Natural killer cell (primary cell): Measurements from ENCODE around the gene DACH1. TPM values are rescaled to one million over a fixed set of nuclear protein-coding genes. Genes with fewer than 3 reads are reported as not detected.

Source experiments
- ATAC-seq, 3 donors: fragments of 150-1000 bp in 2 of 3; fragments of 200-7000 bp in 1 of 3; cut with Tn5 transposase; 1 replicate in 1 of 3; 2 replicates in 2 of 3; pipeline ENCODE4 v1.10.0; 2021; ENCODE audit warnings: mild to moderate bottlenecking in 2 of 3, moderate library complexity in 2 of 3
- DNase-seq, 2 donors: peaks; one replicate each; pipeline versions ENCODE4 v3.0.0 to v3.0.0-alpha.2; 2013 to 2021; ENCODE audit warnings: mixed read lengths in 1 of 2
- H3K27ac ChIP-seq: one replicate; pipeline ENCODE4 v1.5.1; 2013; ENCODE audit warnings: mild to moderate bottlenecking, low read length
- H3K27me3 ChIP-seq: one replicate; pipeline ENCODE4 v1.6.1; 2013; ENCODE audit warnings: low read length; ENCODE audit not compliant: control insufficient read depth, insufficient read depth
- H3K36me3 ChIP-seq: one replicate; pipeline ENCODE4 v1.6.1; 2013; ENCODE audit warnings: low read length; ENCODE audit not compliant: control insufficient read depth, insufficient read depth
- H3K4me1 ChIP-seq: one replicate; pipeline ENCODE4 v1.6.1; 2013; ENCODE audit warnings: low read length; ENCODE audit not compliant: control insufficient read depth, insufficient read depth
- H3K4me3 ChIP-seq: one replicate; pipeline ENCODE4 v1.5.1; 2013; ENCODE audit warnings: low read length
- H3K9me3 ChIP-seq: one replicate; pipeline ENCODE4 v1.6.1; 2013; ENCODE audit warnings: low read length; ENCODE audit not compliant: control insufficient read depth, insufficient read depth
- H3K27ac Mint-ChIP-seq, 2 donors: one replicate each; pipeline ENCODE4 v1.8.0; 2022; ENCODE audit warnings: mild to moderate bottlenecking in 2 of 2, mixed read lengths in 2 of 2, moderate library complexity in 1 of 2
- H3K27me3 Mint-ChIP-seq, 2 donors: one replicate each; pipeline ENCODE4 v1.8.0; 2022; ENCODE audit warnings: low read depth in 2 of 2, mixed read lengths in 2 of 2
- H3K36me3 Mint-ChIP-seq: one replicate; pipeline ENCODE4 v1.8.0; 2022; ENCODE audit warnings: mixed read lengths
- H3K4me1 Mint-ChIP-seq, 2 donors: one replicate each; pipeline ENCODE4 v1.8.0; 2022; ENCODE audit warnings: mixed read lengths in 2 of 2
- H3K4me3 Mint-ChIP-seq: one replicate; pipeline ENCODE4 v1.8.0; 2022; ENCODE audit warnings: mild to moderate bottlenecking, moderate library complexity, mixed read lengths
- H3K9me3 Mint-ChIP-seq, 2 donors: one replicate each; pipeline ENCODE4 v1.8.0; 2022; ENCODE audit warnings: mixed read lengths in 2 of 2
- CTCF ChIP-seq: fragments of 200-600 bp; IDR thresholded peaks from one replicate; pipeline ENCODE4 v1.8.0; 2022; ENCODE audit warnings: antibody characterized with exemption
- WGBS: methylation state at CpG from one replicate; pipeline ENCODE4 v1.1.7; 2013; ENCODE audit warnings: missing lambda C conversion rate; ENCODE audit not compliant: insufficient coverage; 5-methylcytosine and 5-hydroxymethylcytosine counted together
- intact Hi-C: fragments of 100-400 bp; cut with micrococcal nuclease; formaldehyde crosslinking; loops from one replicate; pipeline ENCODE4 v1.14.2; 2022
- total RNA-seq, 4 donors: library from RNA; stranded (reverse); fragments of 120-200 nt in 1 of 4; gene quantifications; one replicate each; pipeline versions ENCODE4 v1.2.3 to v1.2.4, GENCODE V29; 2013 to 2022

Gene DACH1
- total RNA-seq, 3 donors from 2014 or later (not counting 1 experiment from before 2014, with no cell fraction given), result 0.29 to 2.3 (median 0.49) TPM

- no peaks in the 10 kb centered on the region for H3K27me3 ChIP-seq
- no peak overlapping the region for H3K27ac ChIP-seq
- Mint-ChIP-seq H3K9me3 (peaks cover 0 to 3% of the 10 kb centered on the region in 2 donors), H3K36me3 (no peaks in the 10 kb centered on the region), H3K4me1 (no peaks in the 10 kb centered on the region), H3K27me3 (no peaks in the 10 kb centered on the region), H3K27ac (no peak overlapping the region), H3K4me3 (no peak overlapping the region)
- no peaks in the 10 kb centered on the region for H3K4me1 ChIP-seq
- intact Hi-C loops, result no loop called here
- ATAC-seq (no peak), DNase-seq (no peak)
- TF ChIP-seq CTCF, result no peak
- no peak overlapping the region for H3K4me3 ChIP-seq
- no peaks in the 10 kb centered on the region for H3K9me3 ChIP-seq
- H3K36me3 ChIP-seq, result no peaks in the 10 kb centered on the region
- no CpG with 5 or more reads among the region's 2 CpGs for WGBS
These were observed 409.4 kb downstream of the DACH1 start for GRCh38 chr13:71457645-71458044.

- H3K27ac Mint-ChIP-seq, result no peak overlapping the region
- DNase-seq (no peak), ATAC-seq (no peak)
- H3K4me1 Mint-ChIP-seq, result no peaks in the 10 kb centered on the region
- intact Hi-C loops, result no loop called here
- Histone ChIP-seq H3K4me3 (no peak overlapping the region), H3K9me3 (no peaks in the 10 kb centered on the region), H3K4me1 (no peaks in the 10 kb centered on the region), H3K27me3 (no peaks in the 10 kb centered on the region), H3K27ac (no peak overlapping the region), H3K36me3 (no peaks in the 10 kb centered on the region)
- 100% methylated on average over 1 of the region's 2 CpGs for WGBS
- no peaks in the 10 kb centered on the region for H3K36me3 Mint-ChIP-seq
- H3K4me3 Mint-ChIP-seq, result no peak overlapping the region
- no peaks in the 10 kb centered on the region for H3K27me3 Mint-ChIP-seq
- no peak for TF ChIP-seq CTCF
- H3K9me3 Mint-ChIP-seq, result peaks cover 2 to 3% of the 10 kb centered on the region in 2 donors
These were observed 410.9 kb downstream of the DACH1 start for GRCh38 chr13:71456136-71456535.

DNA sequence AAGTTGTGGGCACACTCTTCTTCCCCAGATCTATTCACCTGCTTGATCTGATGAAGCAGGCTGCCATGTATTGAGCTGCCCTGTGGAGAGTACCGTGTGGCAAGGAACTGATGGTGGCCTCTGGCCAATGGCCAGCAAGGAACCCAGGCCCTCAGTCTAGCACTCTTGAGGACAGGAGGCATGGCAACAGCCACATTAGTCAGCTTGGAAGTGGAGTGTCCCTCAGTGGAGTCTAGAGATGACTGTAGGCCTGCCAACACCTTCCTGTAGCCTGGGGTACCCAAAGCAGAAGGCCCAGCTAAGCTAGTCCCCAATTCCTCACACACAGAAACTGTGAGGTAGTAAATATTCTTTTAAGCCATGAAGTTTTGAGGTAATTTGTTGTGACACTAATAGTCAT lies 412.5 kb downstream of the DACH1 start:
- TF ChIP-seq CTCF, result no peak

GRCh38 chr13:71448080-71448630 lies 418.8 kb downstream of the DACH1 start:
- Mint-ChIP-seq H3K27me3 (no peaks in the 10 kb centered on the region), H3K4me3 (no peak overlapping the region), H3K4me1 (no peaks in the 10 kb centered on the region), H3K27ac (no peak overlapping the region), H3K9me3 (peaks cover 3 to 8% of the 10 kb centered on the region in 2 donors), H3K36me3 (no peaks in the 10 kb centered on the region)
- H3K36me3 ChIP-seq, result no peaks in the 10 kb centered on the region
- no peaks in the 10 kb centered on the region for H3K9me3 ChIP-seq
- intact Hi-C loops, result no loop called here
- H3K27me3 ChIP-seq, result no peaks in the 10 kb centered on the region
- TF ChIP-seq CTCF, result no peak
- WGBS, result 100% methylated on average over 2 of the region's 3 CpGs
- H3K4me3 ChIP-seq, result no peak overlapping the region
- ATAC-seq (no peak), DNase-seq (no peak)
- H3K27ac ChIP-seq, result no peak overlapping the region
- H3K4me1 ChIP-seq, result no peaks in the 10 kb centered on the region

More for the DNA sequence above, 412.5 kb downstream of the DACH1 start:
- Mint-ChIP-seq H3K4me1 (no peaks in the 10 kb centered on the region), H3K27ac (no peak overlapping the region), H3K27me3 (no peaks in the 10 kb centered on the region), H3K9me3 (peaks cover 3 to 5% of the 10 kb centered on the region in 2 donors), H3K4me3 (no peak overlapping the region), H3K36me3 (no peaks in the 10 kb centered on the region)
- DNase-seq (no peak), ATAC-seq (no peak)
- H3K4me1 ChIP-seq, result no peaks in the 10 kb centered on the region
- no peaks in the 10 kb centered on the region for H3K27me3 ChIP-seq
- intact Hi-C loops, result no loop called here
- no peak overlapping the region for H3K4me3 ChIP-seq
- WGBS, result 88% methylated on average over 1 of the region's 1 CpG
- no peaks in the 10 kb centered on the region for H3K9me3 ChIP-seq
- H3K36me3 ChIP-seq, result no peaks in the 10 kb centered on the region
- no peak overlapping the region for H3K27ac ChIP-seq
